AG09319 (cell line): ENCODE data around the gene PAK4.

Experiments
- DNase-seq: peaks from one replicate; pipeline ENCODE4 v3.0.0-alpha.2; 2010; ENCODE audit warnings: low read depth; ENCODE audit errors: extremely low read depth
- CTCF ChIP-seq: IDR thresholded peaks from 2 replicates; pipeline ENCODE4 v1.5.1; 2011; ENCODE audit warnings: low read depth, mild to moderate bottlenecking, inconsistent platforms, low read length, moderate library complexity

Gene PAK4

GRCh38 chr19:39165857-39166256, 40.3 kb downstream of the PAK4 start:
- no peak for DNase-seq
- TF ChIP-seq CTCF, result no peak

GRCh38 chr19:39166571-39167391, 41.2 kb downstream of the PAK4 start:
- no peak for TF ChIP-seq CTCF
- no peak for DNase-seq

GRCh38 chr19:39167461-39168257, 42.1 kb downstream of the PAK4 start:
- TF ChIP-seq CTCF, result no peak
- DNase-seq, result no peak

GRCh38 chr19:39168258-39169142, 42.9 kb downstream of the PAK4 start:
- DNase-seq, result no peak
- TF ChIP-seq CTCF, result no peak

GRCh38 chr19:39169143-39169810, 43.7 kb downstream of the PAK4 start:
- no peak for DNase-seq
- TF ChIP-seq CTCF, result no peak

- no peak for DNase-seq
- TF ChIP-seq CTCF, result no peak
Observed at GRCh38 chr19:39170386-39171231, 45.0 kb downstream of the PAK4 start.
